Sigmoid colon (tissue), 4 donors: ENCODE data around the gene ATF6.

Experiments used
- CTCF ChIP-seq, 4 experiments: fragments of 450-650 bp in 3 of 4; fragments of 200-600 bp in 1 of 4; IDR thresholded peaks; one replicate each; pipeline ENCODE4 v1.5.1; 2016 to 2019; ENCODE audit warnings: antibody characterized with exemption in 4 of 4, mild to moderate bottlenecking in 3 of 4, moderate library complexity in 2 of 4
- EP300 ChIP-seq, 4 donors: sonication (generic); formaldehyde crosslinking; IDR thresholded peaks; one replicate each; pipeline ENCODE4 v1.6.1; 2017; ENCODE audit warnings: antibody characterized with exemption in 4 of 4
- POLR2A ChIP-seq, 2 donors: fragments of 450-650 bp; IDR thresholded peaks; one replicate each; pipeline ENCODE4 v1.6.1; 2016; ENCODE audit warnings: antibody characterized with exemption in 2 of 2, mild to moderate bottlenecking in 2 of 2, moderate library complexity in 2 of 2
- POLR2AphosphoS5 ChIP-seq, 4 donors: sonication (generic); formaldehyde crosslinking; IDR thresholded peaks; one replicate each; pipeline ENCODE4 v1.6.1; 2017; ENCODE audit warnings: antibody characterized with exemption in 4 of 4

- TF ChIP-seq CTCF (IDR thresholded peaks at IDR 0.05) (no peak), POLR2A (IDR thresholded peaks at IDR 0.05) (no peak), EP300 (IDR thresholded peaks at IDR 0.05) (no peak), POLR2AphosphoS5 (IDR thresholded peaks at IDR 0.05) (no peak)
These were observed 124.5 kb downstream of the ATF6 start for GRCh38 chr1:161890574-161890973.
